RWPE1 (cell line): ENCODE measurements around the gene VEPH1.
A peak's percentile ranks its signal among the peaks of the same experiment; 100 is the strongest.
"Not testable (repeated sequence)": the region's sequence is repeated elsewhere in the genome, so short reads cannot be mapped to it uniquely, and the experiment has no call there.

Experiments used
- CTCF ChIA-PET: fragments of 350-600 bp; sonication (Branson Sonifier 250); formaldehyde crosslinking; extraction: SDS; loops from one replicate; lab custom pipeline; 2021; lab: Yijun Ruan, JAX
- POLR2A ChIA-PET: fragments of 400-600 bp; formaldehyde crosslinking; extraction: SDS; loops from one replicate; lab custom pipeline; 2020; ENCODE audit warnings: antibody characterized with exemption; ENCODE audit not compliant: low non-redundant PET; lab: Yijun Ruan, JAX
- DNase-seq: peaks from one replicate; pipeline ENCODE4 v3.0.0; 2012; ENCODE audit warnings: low spot score
- H3K27ac ChIP-seq: fragments of 450-650 bp; 2 replicates; pipeline ENCODE4 v1.5.1; 2017
- CTCF ChIP-seq: fragments of 450-650 bp; conservative IDR thresholded peaks from 2 replicates; pipeline ENCODE4 v1.5.1; 2017; ENCODE audit warnings: low read depth, mild to moderate bottlenecking

The VEPH1 gene

DNA sequence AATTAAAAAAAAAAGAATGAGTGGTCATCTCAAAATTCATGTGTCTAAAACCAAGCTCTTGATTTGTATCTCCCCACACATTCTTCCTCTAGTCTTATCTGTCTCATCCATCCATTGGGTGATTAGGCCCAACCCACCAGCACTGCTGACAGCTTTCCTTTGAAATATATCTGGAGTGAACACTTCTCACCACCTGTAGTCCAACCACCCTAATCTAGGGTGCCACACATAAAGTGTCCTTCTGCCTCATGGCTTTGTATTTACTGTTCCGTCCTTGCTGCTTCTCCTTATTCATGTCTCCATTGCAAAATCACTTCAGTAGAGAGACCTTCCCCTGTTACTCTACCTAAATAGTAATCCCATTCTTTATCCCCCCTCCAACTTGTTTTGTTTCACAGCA lies 149.0 kb downstream of the VEPH1 start:
- no peak for TF ChIP-seq CTCF
- CTCF ChIA-PET = interaction anchor here (0.6 kb wide), 1 partner anchor 117 kb away, joined by 3 read pairs; no protein-coding TSS in a partner anchor
- no peak for DNase-seq
- H3K27ac ChIP-seq = no peak overlapping the region
- POLR2A ChIA-PET = no interaction called here

- TF ChIP-seq CTCF = no peak
- POLR2A ChIA-PET = no interaction called here
- H3K27ac ChIP-seq = no peak overlapping the region
- no peak for DNase-seq
- CTCF ChIA-PET = interaction anchor here (0.6 kb wide), 1 partner anchor 116 kb away, joined by 3 read pairs; no protein-coding TSS in a partner anchor
These were observed 149.6 kb downstream of the VEPH1 start for GRCh38 chr3:157353652-157354051.

GRCh38 chr3:157351981-157352380 lies 151.2 kb downstream of the VEPH1 start:
- DNase-seq = peak; percentile 9
- TF ChIP-seq CTCF = peak; percentile 20
- CTCF ChIA-PET = interaction anchor here (0.7 kb wide), 1 partner anchor 78 kb away, joined by 4 read pairs; no protein-coding TSS in a partner anchor
- no peak overlapping the region for H3K27ac ChIP-seq
- POLR2A ChIA-PET = no interaction called here

DNA sequence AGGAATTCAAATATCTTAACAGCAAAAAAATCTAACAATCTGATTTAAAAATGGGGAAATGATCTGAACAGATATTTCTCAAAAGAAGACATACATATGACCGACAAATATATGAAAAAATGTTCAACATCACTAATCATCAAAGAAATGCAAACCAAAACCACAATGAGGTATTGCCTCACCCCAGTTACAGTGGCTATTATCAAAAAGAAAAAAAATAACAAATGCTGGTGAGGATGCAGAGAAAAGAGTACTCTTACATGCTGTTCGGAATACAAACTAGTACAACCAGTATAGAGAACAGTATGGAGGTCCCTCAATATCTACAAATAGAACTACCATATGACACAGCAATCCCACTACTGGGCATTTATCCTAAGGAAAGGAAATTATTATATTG lies 152.6 kb downstream of the VEPH1 start:
- DNase-seq, POLR2A ChIA-PET, CTCF ChIA-PET, H3K27ac ChIP-seq: not testable (repeated sequence)

DNA sequence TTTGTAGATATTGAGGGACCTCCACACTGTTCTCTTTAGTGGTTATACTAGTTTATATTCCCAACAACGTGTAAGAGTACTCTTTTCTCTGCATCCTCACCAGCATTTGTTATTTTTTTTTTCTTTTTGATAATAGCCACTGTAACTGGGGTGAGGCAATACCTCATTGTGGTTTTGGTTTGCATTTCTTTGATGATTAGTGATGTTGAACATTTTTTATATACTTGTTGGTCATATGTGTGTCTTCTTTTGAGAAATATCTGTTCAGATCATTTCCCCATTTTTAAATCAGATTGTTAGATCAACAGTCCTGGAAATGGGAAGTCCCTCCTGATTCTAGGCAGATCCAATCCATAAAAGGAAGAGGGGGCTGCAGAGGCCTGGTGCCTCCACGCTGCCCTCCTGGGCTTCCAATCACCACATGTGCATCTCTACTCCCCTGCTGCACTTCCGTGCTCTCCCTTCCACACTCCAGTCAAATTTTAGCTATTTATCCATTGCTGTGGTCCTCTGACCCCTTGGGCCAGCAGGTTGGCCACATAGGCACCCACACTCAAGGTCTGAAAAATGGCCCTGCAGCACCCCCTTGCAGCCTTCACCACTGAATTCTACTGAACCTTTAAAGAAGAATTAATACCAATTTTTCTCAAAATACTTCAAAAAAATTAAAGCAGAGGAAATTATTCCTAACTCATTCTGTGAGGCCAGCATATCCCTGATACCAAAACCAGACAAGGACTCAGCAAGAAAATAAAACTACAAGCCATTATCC lies 154.7 kb downstream of the VEPH1 start:
- POLR2A ChIA-PET = interaction anchor here (0.5 kb wide), 1 partner anchor 135 kb away, joined by 4 read pairs; no protein-coding TSS in a partner anchor
- CTCF ChIA-PET = interaction anchor here (0.7 kb wide), 1 partner anchor 1678 kb away, joined by 4 read pairs; no protein-coding TSS in a partner anchor
- not testable (repeated sequence) for DNase-seq, H3K27ac ChIP-seq

DNA sequence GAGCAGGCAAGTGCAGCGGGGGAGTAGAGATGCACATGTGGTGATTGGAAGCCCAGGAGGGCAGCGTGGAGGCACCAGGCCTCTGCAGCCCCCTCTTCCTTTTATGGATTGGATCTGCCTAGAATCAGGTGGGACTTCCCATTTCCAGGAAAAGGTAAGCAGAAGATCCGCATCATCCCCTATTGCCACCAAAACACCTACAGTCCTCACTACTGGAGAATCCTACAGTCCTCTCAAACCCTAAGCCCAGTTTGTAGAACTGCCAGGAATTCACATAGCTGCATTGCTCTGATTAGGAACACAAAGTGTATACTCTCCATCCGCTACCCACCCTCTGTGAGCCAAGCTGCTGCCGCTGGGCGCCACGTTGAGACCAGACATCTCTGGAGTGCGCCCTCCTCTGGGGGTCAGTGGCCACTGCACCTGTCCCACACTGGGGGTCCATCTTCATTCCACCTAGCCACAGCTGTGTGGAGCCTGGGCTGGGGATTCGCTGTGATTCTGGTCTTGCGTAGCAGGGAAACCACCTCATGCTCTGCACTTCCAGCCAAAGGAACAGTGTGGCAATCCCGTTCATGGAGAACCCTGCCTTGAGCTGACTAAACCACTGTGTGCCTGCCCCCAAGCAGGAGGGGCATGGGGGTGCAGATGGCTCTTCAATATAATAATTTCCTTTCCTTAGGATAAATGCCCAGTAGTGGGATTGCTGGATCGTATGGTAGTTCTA lies 155.5 kb downstream of the VEPH1 start:
- ChIA-PET POLR2A (interaction anchor here (0.5 kb wide), 1 partner anchor 135 kb away, joined by 4 read pairs; no protein-coding TSS in a partner anchor), CTCF (interaction anchor here (0.7 kb wide), 2 partner anchors 12 to 1678 kb away, joined by 4 read pairs; no protein-coding TSS in a partner anchor)
- TF ChIP-seq CTCF = 0 out of 2 replicates have a peak, but pooled peaks have one; percentile 22
- H3K27ac ChIP-seq = no peak overlapping the region
- DNase-seq = no peak

GRCh38 chr3:157336252-157337009 lies 166.8 kb downstream of the VEPH1 start:
- TF ChIP-seq CTCF = no peak
- POLR2A ChIA-PET = no interaction called here

More at GRCh38 chr3:157336252-157337009, 166.8 kb downstream of the VEPH1 start:
- H3K27ac ChIP-seq = no peak overlapping the region
- CTCF ChIA-PET = no interaction called here
- DNase-seq = no peak
